SIG-M5 treated with dmso at 0.1 percent for 504 hours (cell line): Measurements from ENCODE around the gene EPHB6.

Source experiments
- DNase-seq: peaks from one replicate; lab custom pipeline; 2025; ENCODE audit not compliant: unreplicated experiment; lab: John Stamatoyannopoulos, UW

The EPHB6 gene

GRCh38 chr7:142863891-142864685 lies 9.2 kb downstream of the EPHB6 start:
- DNase-seq = no peak

DNA sequence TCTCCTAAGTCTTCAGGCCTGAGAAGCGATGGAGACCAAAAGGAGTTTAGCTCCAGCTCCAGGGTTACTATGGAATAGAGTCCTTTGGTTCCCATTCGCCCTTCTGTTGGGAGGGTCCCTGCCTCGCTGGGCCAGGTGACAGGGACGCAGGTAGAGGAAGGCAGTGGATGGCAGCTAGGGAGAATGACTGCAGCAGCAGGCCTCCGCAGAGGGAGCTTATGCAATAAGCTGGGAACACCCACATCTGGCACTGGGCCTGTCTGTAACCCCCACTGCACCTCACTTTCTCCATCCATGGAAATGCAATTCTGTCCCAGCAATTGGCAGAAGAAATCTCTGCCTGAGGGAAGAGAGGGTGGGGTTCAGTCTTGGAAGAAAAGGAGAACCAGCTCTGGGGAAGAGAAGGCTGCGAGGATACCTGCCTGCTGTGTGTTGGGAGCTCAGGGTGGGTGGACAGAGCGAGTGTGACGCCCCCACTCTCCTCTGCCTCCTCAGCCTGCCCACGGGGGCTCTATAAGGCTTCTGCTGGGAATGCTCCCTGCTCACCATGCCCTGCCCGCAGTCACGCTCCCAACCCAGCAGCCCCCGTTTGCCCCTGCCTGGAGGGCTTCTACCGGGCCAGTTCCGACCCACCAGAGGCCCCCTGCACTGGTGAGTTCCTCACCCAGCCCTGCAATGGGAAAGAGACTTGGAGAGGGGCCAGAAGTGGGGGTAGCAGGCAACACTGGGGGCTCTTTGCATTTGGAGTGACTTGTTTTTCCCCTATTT lies 10.3 kb downstream of the EPHB6 start:
- no peak for DNase-seq

GRCh38 chr7:142865766-142866165 lies 10.9 kb downstream of the EPHB6 start:
- no peak for DNase-seq

DNA sequence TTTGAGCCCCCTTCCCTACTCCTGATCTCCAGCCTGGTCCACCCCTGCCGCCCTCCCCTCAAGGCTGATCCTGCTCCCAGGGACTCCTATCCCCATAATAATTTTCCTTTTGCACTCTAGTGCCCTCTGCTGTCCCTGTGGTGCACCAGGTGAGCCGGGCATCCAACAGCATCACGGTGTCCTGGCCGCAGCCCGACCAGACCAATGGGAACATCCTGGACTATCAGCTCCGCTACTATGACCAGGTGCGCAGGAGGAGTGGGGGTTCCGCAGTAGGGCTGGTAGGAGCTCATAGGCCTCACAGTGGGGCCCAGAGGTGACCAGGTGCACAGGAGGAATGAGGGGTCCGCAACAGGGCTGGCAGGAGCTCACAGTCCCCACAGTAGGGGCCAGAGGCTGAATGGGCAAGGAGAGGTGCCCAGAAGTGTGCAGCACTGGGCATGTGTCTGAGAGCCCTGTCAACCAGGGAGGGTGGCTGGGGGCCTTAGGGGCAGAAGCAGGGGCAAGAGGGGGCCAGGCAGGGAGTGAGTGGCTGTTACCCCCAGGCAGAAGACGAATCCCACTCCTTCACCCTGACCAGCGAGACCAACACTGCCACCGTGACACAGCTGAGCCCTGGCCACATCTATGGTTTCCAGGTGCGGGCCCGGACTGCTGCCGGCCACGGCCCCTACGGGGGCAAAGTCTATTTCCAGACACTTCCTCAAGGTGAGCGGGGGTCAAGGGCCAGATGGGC lies 11.7 kb downstream of the EPHB6 start:
- DNase-seq = no peak

- DNase-seq = no peak
Measured at GRCh38 chr7:142867097-142867378, 12.2 kb downstream of the EPHB6 start.

GRCh38 chr7:142867398-142868187 lies 12.7 kb downstream of the EPHB6 start:
- DNase-seq = no peak

DNA sequence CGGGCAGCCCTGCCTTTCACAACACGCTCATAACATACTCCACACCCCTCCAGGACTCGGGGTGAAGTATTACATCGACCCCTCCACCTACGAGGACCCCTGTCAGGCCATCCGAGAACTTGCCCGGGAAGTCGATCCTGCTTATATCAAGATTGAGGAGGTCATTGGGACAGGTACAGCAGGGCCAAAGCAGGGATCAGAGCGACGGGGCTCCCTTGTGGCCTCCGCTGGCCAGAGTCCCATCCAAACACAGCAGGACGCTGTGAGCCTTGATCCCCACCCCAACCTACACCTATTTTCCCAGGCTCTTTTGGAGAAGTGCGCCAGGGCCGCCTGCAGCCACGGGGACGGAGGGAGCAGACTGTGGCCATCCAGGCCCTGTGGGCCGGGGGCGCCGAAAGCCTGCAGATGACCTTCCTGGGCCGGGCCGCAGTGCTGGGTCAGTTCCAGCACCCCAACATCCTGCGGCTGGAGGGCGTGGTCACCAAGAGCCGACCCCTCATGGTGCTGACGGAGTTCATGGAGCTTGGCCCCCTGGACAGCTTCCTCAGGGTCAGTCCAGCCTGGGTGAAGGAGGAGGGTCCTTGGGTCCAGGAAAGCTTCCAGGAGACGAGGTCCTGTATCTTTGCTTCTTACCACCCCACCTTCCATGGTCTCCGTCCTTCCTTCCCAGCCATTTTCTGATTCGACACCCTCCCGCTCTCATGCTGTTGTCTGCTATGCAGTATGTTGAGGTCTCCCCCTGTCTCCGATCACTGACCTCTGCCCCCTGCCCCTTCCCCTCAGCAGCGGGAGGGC lies 13.5 kb downstream of the EPHB6 start:
- DNase-seq = no peak

DNA sequence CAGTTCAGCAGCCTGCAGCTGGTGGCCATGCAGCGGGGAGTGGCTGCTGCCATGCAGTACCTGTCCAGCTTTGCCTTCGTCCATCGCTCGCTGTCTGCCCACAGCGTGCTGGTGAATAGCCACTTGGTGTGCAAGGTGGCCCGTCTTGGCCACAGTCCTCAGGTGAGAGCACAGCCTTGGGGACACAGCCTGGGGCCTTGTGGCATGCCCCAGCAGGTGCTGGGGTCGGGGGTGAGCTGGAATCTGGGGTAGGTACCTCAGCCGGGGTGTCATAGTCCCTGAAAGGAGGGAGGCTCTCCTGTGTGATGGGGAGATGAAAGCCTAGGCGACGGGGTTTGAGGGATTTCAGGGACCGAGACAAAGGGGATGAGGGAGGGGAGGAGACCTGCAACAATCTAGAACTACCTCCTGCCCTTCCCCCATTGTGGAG lies 14.1 kb downstream of the EPHB6 start:
- DNase-seq = no peak

GRCh38 chr7:142869434-142869833 lies 14.6 kb downstream of the EPHB6 start:
- no peak for DNase-seq

DNA sequence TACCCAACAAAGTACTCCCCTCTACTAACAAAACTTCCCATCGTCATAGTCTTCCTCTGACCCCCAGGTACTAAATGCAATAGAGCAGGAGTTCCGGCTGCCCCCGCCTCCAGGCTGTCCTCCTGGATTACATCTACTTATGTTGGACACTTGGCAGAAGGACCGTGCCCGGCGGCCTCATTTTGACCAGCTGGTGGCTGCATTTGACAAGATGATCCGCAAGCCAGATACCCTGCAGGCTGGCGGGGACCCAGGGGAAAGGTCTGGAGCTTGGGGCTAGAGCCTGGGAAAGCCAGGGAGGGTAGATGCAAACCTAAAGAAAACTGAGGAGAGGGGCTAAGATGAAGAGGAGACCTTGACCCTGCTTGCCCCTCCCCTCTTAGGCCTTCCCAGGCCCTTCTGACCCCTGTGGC lies 15.3 kb downstream of the EPHB6 start:
- no peak for DNase-seq

DNA sequence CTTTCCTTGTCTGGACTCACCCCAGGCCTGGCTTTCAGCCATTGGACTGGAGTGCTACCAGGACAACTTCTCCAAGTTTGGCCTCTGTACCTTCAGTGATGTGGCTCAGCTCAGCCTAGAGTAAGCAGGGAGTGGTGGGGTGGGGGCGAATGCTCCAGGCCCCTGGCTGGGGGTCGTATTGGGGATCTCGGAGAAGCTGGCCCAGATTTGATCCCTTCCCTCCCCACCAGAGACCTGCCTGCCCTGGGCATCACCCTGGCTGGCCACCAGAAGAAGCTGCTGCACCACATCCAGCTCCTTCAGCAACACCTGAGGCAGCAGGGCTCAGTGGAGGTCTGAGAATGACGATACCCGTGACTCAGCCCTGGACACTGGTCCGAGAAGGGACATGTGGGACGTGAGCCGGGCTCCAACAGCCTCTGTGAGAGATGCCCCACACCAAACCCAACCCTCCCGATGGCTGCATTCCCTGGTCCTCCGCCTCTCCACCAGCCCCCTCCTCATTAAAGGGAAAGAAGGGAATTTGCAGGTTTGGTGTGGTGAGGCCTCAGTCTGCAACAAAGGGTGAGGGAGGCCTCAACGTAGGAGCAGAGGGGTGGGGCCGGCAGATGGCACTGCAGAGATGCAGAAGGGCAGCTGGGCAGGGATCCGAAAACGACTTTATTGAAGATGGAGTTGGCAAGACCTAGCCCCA lies 15.8 kb downstream of the EPHB6 start:
- DNase-seq = no peak

GRCh38 chr7:142871260-142872105 lies 16.6 kb downstream of the EPHB6 start:
- no peak for DNase-seq

- no peak for DNase-seq
Measured at GRCh38 chr7:142872106-142872675, 17.3 kb downstream of the EPHB6 start.

- DNase-seq = peak; percentile 16
Measured at GRCh38 chr7:142873281-142873784, 18.5 kb downstream of the EPHB6 start.

DNA sequence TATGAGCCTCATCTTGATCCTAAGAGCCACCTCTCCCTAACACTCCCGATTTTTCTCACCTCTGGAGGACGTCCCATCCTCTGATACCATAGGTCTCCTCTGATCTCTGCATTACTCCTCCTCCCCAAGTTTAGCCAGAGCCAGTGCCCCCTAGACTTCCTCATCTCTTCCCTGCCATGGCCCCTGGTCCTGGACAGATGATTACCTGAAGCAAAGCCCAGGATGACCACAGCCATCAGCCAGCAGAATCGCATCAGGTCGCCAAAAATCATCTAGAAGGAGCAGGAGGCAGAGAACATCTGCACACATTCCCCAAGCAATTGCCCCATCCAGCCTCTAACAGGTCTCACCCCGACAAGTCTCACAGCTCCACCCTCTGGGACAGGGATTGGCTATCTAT lies 19.0 kb downstream of the EPHB6 start:
- DNase-seq = no peak

DNA sequence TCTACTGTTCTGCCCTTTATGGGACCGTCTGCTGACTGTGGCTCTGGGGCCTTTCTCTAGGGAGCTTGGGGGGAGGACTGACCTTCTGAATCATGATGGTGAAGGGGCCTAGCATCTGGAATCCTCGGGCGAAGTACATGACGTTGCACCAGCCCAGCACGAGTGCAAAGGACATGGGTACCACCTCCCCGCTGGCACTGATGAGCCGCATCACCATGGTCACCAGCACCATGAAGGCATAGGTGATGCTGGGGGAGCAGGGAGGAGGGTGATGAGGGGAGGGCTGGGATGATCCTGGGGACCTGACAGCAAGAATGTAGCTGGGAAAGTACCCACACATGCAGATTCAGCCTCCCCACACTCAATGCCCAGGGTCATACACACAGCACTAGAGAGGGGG lies 19.5 kb downstream of the EPHB6 start:
- no peak for DNase-seq

GRCh38 chr7:142874837-142875236 lies 20.0 kb downstream of the EPHB6 start:
- no peak for DNase-seq

- no peak for DNase-seq
Measured at GRCh38 chr7:142875456-142875855, 20.6 kb downstream of the EPHB6 start.
